Measurements from ENCODE around the gene C6orf136. TPM values are rescaled to one million over a fixed set of nuclear protein-coding genes. Genes with fewer than 3 reads are reported as not detected.

C6orf136 gene
- polyA plus RNA-seq, 2 of the 4 experiments (the other 2 are of a cell fraction), result 7.5 to 11.7 TPM

DNA sequence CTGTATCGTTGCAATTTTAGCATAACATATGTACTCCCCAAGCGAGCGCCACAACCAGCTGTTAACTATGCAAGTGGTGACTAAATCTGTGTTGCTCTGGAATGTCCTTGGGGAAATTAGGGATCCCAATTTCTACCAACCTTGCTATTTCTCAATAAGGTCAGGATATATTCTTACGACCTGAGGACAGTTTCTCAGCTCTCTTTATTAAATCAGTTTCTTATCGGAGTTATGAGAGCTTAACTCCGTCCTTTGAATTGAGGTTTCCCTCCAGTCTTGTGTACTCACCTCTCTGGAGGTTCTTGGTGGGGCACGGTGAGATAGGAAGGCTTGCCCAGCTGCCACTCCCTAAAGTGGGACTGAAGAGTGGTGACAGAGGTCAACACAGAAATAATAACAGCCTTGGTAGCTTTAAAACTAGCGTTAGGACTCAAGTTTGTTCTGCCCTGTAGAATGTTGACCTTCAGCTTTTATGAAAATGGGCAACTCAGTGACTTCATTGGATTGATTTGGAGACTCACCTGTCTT is 28.6 kb upstream of the C6orf136 start:
- WGBS (ENCODE audit: missing lambda C conversion rate), result 0% methylated on average over 8 of the region's 8 CpGs
- peaks cover 20% of the 10 kb centered on the region for H3K4me1 ChIP-seq
- no peak for FAIRE-seq
- no peaks in the 10 kb centered on the region for H3K9me3 ChIP-seq
- no peak for ATAC-seq
- peak overlapping the region; percentile 88 to 94 for H3K27ac ChIP-seq
- no peak for TF ChIP-seq NFE2L2 (conservative IDR thresholded peaks at IDR 0.05; ENCODE audit: low read length)
- TF ChIP-seq EHMT2 (IDR thresholded peaks at IDR 0.05; ENCODE audit: low read depth), result no peak
- TF ChIP-seq, protein P1, sequence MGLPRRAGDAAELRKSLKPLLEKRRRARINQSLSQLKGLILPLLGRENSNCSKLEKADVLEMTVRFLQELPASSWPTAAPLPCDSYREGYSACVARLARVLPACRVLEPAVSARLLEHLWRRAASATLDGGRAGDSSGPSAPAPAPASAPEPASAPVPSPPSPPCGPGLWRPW (IDR thresholded peaks at IDR 0.05), result no peak
- no peak for TF ChIP-seq TP53 (CRISPR knock-in tag; IDR thresholded peaks at IDR 0.05)
- TF ChIP-seq RNF2 (IDR thresholded peaks at IDR 0.05; ENCODE audit: borderline replicate concordance, low read depth), result no peak
- no peak for TF ChIP-seq FOSL2 (IDR thresholded peaks at IDR 0.05)
- no peak for TF ChIP-seq FOSL2 (CRISPR knock-in tag; IDR thresholded peaks at IDR 0.05)
- no peak for DNase-seq (ENCODE audit: low read depth in 1 of 2, low spot score in 1 of 2)
- ChIA-PET POLR2A (interaction anchor here (0.6 to 1.3 kb wide), 5 partner anchors 8 to 262 kb away, joined by 3 to 7 read pairs (median 3); partner anchors contain the start of genes ABCF1, ATAT1 and C6orf136), CTCF (interaction anchor here (0.6 to 1.3 kb wide), 3 partner anchors 8 to 105 kb away, joined by 3 to 5 read pairs (median 4); partner anchors contain the start of gene ATAT1)
- peak overlapping the region; percentile 81 for H3K4me2 ChIP-seq
- peak overlapping the region; percentile 75 for H3K4me3 ChIP-seq

DNA sequence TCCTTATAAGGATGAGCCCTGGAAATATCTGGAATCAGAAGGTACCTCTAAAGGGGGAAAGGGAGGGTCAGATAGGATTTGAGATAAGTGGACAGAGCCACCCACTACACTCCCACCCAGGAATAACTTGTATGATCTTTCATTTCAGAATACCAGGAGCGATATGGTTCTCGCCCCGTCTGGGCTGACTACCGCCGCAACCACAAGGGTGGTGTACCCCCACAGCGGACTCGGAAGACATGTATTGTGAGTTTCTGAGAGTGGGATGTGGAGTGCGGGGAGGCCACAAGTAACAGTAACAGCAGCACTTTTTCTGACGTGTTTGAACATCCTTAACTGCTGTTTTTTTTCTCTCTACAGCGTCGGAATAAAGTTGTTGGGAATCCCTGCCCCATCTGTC is 27.4 kb upstream of the C6orf136 start:
- H3K27ac ChIP-seq, result no peak overlapping the region
- DNase-seq (ENCODE audit: low read depth in 1 of 2, low spot score in 1 of 2) (no peak), ATAC-seq (no peak), FAIRE-seq (no peak)
- H3K4me1 ChIP-seq, result peaks cover 7% of the 10 kb centered on the region
- POLR2A ChIA-PET, result no interaction called here
- H3K9me3 ChIP-seq, result no peaks in the 10 kb centered on the region
- TF ChIP-seq SREBF2 (IDR thresholded peaks at IDR 0.05), result no peak
- WGBS (ENCODE audit: missing lambda C conversion rate), result 98% methylated on average over 10 of the region's 11 CpGs
- peak overlapping the region; percentile 81; the same call in 2 of the 3 replicates for H3K4me2 ChIP-seq
- CTCF ChIA-PET, result no interaction called here
- H3K4me3 ChIP-seq, result no peak overlapping the region

DNA sequence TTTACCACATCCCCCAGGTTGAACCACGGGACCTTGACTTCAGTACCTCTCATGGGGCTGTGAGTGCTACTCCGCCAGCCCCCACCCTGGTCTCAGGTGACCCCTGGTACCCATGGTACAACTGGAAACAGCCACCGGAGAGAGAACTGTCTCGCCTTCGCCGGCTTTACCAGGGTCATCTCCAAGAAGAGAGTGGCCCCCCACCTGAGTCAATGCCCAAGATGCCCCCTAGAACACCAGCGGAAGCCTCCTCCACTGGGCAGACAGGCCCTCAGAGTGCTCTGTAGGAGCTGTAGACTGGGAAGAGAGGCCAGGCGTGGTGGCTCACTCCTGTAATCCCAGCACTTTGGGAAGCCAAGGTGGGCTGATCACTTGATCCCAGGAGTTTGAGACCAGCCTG is 21.4 kb upstream of the C6orf136 start:
- no peak for FAIRE-seq
- CTCF ChIA-PET, result interaction anchor here (1.0 to 1.6 kb wide), 4 partner anchors 8 to 54 kb away, joined by 3 to 5 read pairs (median 4); partner anchors contain the start of genes DHX16, MRPS18B and PPP1R10

DNA sequence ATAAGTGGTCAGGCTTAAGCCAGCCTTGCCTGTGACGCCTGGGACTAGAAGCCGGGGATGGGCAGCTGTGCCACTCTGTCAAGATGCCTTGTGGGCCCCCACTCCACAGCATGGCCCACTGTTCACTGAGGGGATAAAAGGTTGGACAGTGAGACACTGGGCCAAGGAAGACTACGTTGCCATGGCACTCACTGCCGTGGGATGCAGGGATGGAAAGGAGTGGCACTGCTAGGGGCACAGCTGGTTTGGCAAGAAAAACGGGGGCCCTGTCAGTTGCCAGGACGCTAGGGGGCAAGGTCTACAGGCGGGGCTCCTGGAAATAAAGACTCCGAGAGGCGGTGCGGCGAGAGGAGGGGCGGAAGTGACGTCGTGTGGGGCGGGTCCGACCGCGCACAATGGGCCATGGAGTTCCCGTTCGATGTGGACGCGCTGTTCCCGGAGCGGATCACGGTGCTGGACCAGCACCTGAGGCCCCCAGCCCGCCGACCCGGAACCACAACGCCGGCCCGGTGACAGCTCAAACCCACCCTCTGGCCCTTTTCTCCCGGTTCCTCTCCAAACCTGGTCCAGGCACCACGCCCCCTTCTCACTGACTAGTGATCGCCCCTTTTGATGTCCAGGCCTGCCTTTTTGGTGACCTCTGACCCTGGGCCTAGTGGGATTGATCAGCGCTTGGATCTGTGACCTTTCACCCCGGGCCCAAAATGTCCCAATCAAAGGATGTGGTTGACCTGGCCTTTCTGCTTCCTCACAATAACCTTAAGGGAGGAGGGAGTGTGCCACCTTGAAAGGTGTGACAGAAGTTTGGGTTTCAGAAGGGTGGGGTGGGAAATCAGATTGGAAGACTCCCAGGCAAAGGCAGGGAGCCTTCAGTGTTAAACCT is 20.2 kb upstream of the C6orf136 start, which contains the start of gene ATAT1:
Gene ATAT1, plus strand, starts transcription at position 391 of the 883 bp plus-strand sequence.
- peaks cover 13% of the 10 kb centered on the region for H3K4me1 ChIP-seq
- FAIRE-seq, result no peak
- POLR2A ChIA-PET, result interaction anchor here (1.9 kb wide), 1 partner anchor 9 kb away, joined by 7 read pairs; the partner anchor contains the start of genes MRPS18B and PPP1R10
- no peaks in the 10 kb centered on the region for H3K9me3 ChIP-seq
- H3K4me2 ChIP-seq, result peak within 1 kb of the TSS; percentile 81
- 4% methylated on average over 30 of the region's 36 CpGs for WGBS (ENCODE audit: missing lambda C conversion rate)
- peak within 1 kb of the TSS; percentile 76 to 98 for H3K27ac ChIP-seq
- H3K4me3 ChIP-seq, result peak within 1 kb of the TSS; percentile 55
- CTCF ChIA-PET, result interaction anchor here (1.0 to 1.6 kb wide), 4 partner anchors 9 to 52 kb away, joined by 3 to 5 read pairs (median 4); partner anchors contain the start of genes DHX16, MRPS18B and PPP1R10
- peak; percentile 98 to 99 for ATAC-seq
- DNase-seq (ENCODE audit: low read depth in 1 of 2, low spot score in 1 of 2), result peak; percentile 80 to 82
- TF ChIP-seq CBX8 (IDR thresholded peaks at IDR 0.05) (no peak), HOXB5 (CRISPR knock-in tag; IDR thresholded peaks at IDR 0.05) (no peak), PHF8 (IDR thresholded peaks at IDR 0.05; ENCODE audit: borderline replicate concordance, low read depth) (peak; percentile 52; the same call in 1 of the 2 replicates), HOXA7 (CRISPR knock-in tag; IDR thresholded peaks at IDR 0.05) (0 out of 2 replicates have a peak, but pooled peaks have one; percentile 45), POLR2A (IDR thresholded peaks at IDR 0.05; ENCODE audit: low read length) (peak; percentile 80), JUN (IDR thresholded peaks at IDR 0.05) (peak in 1 of 2 experiments; percentile 71; a peak in 4 of 5 replicates)
- TF ChIP-seq, protein P2, sequence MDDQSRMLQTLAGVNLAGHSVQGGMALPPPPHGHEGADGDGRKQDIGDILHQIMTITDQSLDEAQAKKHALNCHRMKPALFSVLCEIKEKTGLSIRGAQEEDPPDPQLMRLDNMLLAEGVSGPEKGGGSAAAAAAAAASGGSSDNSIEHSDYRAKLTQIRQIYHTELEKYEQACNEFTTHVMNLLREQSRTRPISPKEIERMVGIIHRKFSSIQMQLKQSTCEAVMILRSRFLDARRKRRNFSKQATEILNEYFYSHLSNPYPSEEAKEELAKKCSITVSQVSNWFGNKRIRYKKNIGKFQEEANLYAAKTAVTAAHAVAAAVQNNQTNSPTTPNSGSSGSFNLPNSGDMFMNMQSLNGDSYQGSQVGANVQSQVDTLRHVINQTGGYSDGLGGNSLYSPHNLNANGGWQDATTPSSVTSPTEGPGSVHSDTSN (IDR thresholded peaks at IDR 0.05), result peak; percentile 90
- TF ChIP-seq, protein P3, sequence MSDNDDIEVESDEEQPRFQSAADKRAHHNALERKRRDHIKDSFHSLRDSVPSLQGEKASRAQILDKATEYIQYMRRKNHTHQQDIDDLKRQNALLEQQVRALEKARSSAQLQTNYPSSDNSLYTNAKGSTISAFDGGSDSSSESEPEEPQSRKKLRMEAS (IDR thresholded peaks at IDR 0.05), result peak; percentile 45
- TF ChIP-seq, protein P4, sequence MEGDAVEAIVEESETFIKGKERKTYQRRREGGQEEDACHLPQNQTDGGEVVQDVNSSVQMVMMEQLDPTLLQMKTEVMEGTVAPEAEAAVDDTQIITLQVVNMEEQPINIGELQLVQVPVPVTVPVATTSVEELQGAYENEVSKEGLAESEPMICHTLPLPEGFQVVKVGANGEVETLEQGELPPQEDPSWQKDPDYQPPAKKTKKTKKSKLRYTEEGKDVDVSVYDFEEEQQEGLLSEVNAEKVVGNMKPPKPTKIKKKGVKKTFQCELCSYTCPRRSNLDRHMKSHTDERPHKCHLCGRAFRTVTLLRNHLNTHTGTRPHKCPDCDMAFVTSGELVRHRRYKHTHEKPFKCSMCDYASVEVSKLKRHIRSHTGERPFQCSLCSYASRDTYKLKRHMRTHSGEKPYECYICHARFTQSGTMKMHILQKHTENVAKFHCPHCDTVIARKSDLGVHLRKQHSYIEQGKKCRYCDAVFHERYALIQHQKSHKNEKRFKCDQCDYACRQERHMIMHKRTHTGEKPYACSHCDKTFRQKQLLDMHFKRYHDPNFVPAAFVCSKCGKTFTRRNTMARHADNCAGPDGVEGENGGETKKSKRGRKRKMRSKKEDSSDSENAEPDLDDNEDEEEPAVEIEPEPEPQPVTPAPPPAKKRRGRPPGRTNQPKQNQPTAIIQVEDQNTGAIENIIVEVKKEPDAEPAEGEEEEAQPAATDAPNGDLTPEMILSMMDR (IDR thresholded peaks at IDR 0.05), result 0 out of 3 replicates have a peak, but pooled peaks have one; percentile 9

More for the DNA sequence above, 21.4 kb upstream of the C6orf136 start:
- Histone ChIP-seq H3K27ac (no peak overlapping the region), H3K4me1 (peaks cover 8% of the 10 kb centered on the region), H3K4me2 (no peak overlapping the region), H3K4me3 (no peak overlapping the region), H3K9me3 (no peaks in the 10 kb centered on the region)
- POLR2A ChIA-PET, result no interaction called here
- ATAC-seq (no peak), DNase-seq (ENCODE audit: low read depth in 1 of 2, low spot score in 1 of 2) (no peak)
- WGBS (ENCODE audit: missing lambda C conversion rate), result 97% methylated on average over 3 of the region's 8 CpGs
- TF ChIP-seq HOXB5 (CRISPR knock-in tag; IDR thresholded peaks at IDR 0.05) (no peak), BHLHE40 (IDR thresholded peaks at IDR 0.05; ENCODE audit: low read depth, low read length) (no peak), MAFK (IDR thresholded peaks at IDR 0.05; ENCODE audit: partially characterized antibody) (no peak), ZC3H11A (IDR thresholded peaks at IDR 0.05) (no peak), GATA3 (IDR thresholded peaks at IDR 0.05; ENCODE audit: borderline replicate concordance) (no peak), HOXB13 (CRISPR knock-in tag; IDR thresholded peaks at IDR 0.05; ENCODE audit: low read depth) (no peak), MAZ (IDR thresholded peaks at IDR 0.05; ENCODE audit: borderline replicate concordance, low read depth, low read length) (no peak), HDAC2 (IDR thresholded peaks at IDR 0.05) (no peak), EP300 (IDR thresholded peaks at IDR 0.05) (no peak), JUNB (IDR thresholded peaks at IDR 0.05) (no peak)
- TF ChIP-seq, protein P5, sequence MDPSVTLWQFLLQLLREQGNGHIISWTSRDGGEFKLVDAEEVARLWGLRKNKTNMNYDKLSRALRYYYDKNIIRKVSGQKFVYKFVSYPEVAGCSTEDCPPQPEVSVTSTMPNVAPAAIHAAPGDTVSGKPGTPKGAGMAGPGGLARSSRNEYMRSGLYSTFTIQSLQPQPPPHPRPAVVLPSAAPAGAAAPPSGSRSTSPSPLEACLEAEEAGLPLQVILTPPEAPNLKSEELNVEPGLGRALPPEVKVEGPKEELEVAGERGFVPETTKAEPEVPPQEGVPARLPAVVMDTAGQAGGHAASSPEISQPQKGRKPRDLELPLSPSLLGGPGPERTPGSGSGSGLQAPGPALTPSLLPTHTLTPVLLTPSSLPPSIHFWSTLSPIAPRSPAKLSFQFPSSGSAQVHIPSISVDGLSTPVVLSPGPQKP (IDR thresholded peaks at IDR 0.05; ENCODE audit: low read depth, low read length), result no peak
